Activated naive CD8-positive, alpha-beta T cell treated with anti-CD3 and anti-CD28 coated beads for 36 hours (primary cell): Measurements from ENCODE around the gene ERICH4. TPM values are rescaled to one million over a fixed set of nuclear protein-coding genes. Genes with fewer than 3 reads are reported as not detected.
"Not testable (repeated sequence)": the region's sequence is repeated elsewhere in the genome, so short reads cannot be mapped to it uniquely, and the experiment has no call there.

Experiments
- DNase-seq: peaks from one replicate; pipeline ENCODE4 v3.0.0; 2021
- H3K27ac Mint-ChIP-seq: one replicate; pipeline ENCODE4 v1.8.0; 2022; ENCODE audit warnings: mild to moderate bottlenecking, moderate library complexity, mixed read lengths
- H3K27me3 Mint-ChIP-seq: one replicate; pipeline ENCODE4 v1.8.0; 2022; ENCODE audit warnings: mild to moderate bottlenecking, mixed read lengths
- H3K36me3 Mint-ChIP-seq: one replicate; pipeline ENCODE4 v1.8.0; 2021; ENCODE audit warnings: mild to moderate bottlenecking, mixed read lengths
- H3K4me1 Mint-ChIP-seq: one replicate; pipeline ENCODE4 v1.8.0; 2021; ENCODE audit warnings: mixed read lengths
- H3K4me3 Mint-ChIP-seq: one replicate; pipeline ENCODE4 v1.8.0; 2022; ENCODE audit warnings: mild to moderate bottlenecking, moderate library complexity, mixed read lengths
- H3K9me3 Mint-ChIP-seq: one replicate; pipeline ENCODE4 v1.8.0; 2022; ENCODE audit warnings: mixed read lengths
- total RNA-seq, 2 experiments: library from RNA; stranded (reverse); gene quantifications; one replicate each; pipeline ENCODE4 v1.2.3, GENCODE V29; 2021

Gene ERICH4
- total RNA-seq, 2 experiments from 2014 or later, result not detected

DNA sequence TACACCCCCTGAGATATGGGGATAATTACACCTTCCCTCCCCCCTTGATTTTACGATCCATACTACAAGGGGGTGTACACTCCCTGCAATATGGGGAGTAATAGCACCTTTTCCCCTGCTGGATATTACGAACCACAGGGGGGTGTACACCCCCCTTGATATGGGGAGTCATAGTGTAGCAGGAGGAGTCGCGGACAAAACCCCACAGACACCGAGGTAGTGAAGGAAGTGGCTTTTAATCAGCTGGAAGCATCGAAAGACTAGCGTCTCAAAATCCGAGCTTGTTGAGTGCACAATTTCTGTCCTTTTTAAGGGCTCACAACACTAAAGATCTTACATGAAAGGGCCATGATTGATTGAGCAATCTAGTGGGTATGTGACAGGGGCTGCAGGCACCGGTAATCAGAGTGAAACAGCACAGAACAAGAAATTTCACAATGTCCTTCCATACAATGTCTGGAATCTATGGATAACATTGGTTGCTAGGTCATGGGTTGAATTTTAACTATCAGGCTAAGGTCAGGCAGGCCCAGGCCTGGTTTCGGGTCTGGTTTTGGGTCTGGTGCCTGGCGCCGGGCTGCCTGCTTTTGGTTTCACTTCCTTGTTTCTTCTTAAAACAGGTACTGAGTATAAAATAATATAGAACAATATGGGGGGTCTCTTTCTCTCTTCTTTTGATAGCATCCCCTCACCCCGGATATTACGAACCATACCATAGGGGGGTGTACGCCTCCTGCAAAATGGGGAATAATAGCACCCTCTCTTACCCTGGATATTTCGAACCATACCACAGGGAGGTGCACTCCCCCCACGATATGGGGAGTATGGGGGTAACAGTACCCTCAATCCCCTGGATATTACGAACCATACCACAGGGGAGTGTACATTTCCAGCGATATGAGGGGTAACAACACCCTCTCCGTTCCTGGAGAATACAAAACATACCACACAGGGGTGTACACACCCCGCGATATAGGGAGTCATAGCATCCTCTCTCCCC is 20.6 kb downstream of the ERICH4 start:
- H3K27ac Mint-ChIP-seq, H3K36me3 Mint-ChIP-seq, H3K9me3 Mint-ChIP-seq, H3K4me1 Mint-ChIP-seq, DNase-seq, H3K4me3 Mint-ChIP-seq: not testable (repeated sequence)
- peaks cover 48% of the 10 kb centered on the region for H3K27me3 Mint-ChIP-seq

DNA sequence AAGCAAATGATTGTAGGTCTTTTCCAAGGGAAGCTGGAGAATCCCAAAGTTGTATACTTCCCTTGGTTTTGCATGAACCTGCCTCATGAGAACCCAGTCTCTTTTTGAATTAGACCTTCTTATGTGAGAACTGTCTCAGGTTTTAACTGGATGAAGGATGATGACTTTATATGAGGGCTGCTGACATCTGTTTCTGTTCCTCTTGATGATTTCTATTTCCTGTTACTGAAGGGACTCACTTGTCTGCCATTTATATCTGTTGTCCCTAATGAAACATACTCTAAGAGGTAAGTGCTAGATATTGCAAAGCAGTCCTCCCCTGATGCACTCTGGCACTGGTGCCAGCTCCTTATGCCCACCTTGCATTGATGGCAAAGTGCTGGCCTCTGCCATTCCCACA is 33.6 kb downstream of the ERICH4 start:
- H3K4me3 Mint-ChIP-seq, result no peak overlapping the region
- H3K27me3 Mint-ChIP-seq, result peaks cover 37% of the 10 kb centered on the region
- H3K9me3 Mint-ChIP-seq, result peaks cover 3% of the 10 kb centered on the region
- DNase-seq, result no peak
- no peaks in the 10 kb centered on the region for H3K4me1 Mint-ChIP-seq
- no peaks in the 10 kb centered on the region for H3K36me3 Mint-ChIP-seq
- H3K27ac Mint-ChIP-seq, result no peak overlapping the region

DNA sequence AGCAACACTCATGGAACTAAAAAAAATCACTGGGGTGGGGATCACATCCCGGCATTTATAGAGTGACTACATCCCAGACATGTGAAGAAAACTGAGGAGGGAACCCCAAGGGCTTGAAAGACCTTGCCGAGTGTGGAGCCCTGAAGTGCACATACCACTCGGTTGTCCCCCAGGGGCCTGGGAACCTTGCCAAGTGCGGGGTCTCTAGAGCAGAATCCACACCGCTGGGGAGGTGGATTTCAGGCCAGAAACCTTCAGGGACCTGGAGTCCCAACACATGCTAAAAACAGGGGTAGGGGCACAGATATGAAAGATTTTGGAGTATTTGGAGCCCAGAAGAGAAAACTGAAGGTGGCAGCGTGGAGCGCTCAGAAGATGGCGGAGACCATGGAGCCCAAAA is 35.2 kb downstream of the ERICH4 start:
- DNase-seq, result no peak
- H3K4me3 Mint-ChIP-seq, result no peak overlapping the region
- no peaks in the 10 kb centered on the region for H3K4me1 Mint-ChIP-seq
- H3K27ac Mint-ChIP-seq, result no peak overlapping the region
- H3K27me3 Mint-ChIP-seq, result peaks cover 33% of the 10 kb centered on the region
- no peaks in the 10 kb centered on the region for H3K9me3 Mint-ChIP-seq
- no peaks in the 10 kb centered on the region for H3K36me3 Mint-ChIP-seq

DNA sequence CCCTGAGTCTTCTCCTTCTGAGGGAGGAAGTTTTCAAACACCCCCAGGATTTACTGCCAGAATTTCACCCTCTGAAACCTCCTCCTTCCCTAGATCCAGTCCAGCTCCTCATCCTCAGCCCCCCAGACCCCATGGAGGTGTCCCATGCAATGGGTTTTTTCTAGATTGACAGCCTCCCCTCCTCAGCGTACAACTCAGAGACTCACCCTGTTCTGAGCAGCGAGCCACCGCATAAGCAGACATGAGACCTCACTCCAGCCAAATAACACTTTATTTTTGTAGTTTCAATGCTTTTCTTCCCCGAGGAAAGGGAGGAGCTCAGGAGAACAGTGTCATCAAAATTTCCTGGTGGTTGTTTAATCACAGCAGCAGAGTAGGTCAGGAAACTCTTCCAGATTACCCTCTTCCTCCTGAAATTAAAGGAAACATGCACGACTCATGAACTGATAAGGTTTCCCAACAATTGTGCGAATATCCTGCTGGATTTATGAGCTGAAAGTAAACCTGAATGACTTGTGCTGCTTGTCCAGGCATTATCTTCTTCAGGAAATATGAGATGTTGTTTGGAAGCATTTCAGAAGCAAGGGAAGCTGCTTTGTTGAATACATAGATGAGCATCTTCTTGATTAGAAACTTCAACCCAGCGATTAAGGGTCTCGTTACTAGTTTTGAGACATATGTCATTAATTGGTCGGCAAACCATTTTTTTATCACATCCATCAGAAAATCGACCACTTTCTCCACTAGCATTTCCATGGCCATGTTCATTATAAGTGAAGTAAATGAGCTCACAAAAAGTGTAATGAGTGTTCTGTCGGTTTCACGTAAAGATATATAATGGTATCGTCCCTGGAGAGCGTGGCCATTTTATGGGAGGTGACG is 36.2 kb downstream of the ERICH4 start:
- H3K27ac Mint-ChIP-seq, result no peak overlapping the region
- H3K27me3 Mint-ChIP-seq, result peaks cover 34% of the 10 kb centered on the region
- no peak overlapping the region for H3K4me3 Mint-ChIP-seq
- H3K4me1 Mint-ChIP-seq, result no peaks in the 10 kb centered on the region
- no peaks in the 10 kb centered on the region for H3K9me3 Mint-ChIP-seq
- H3K36me3 Mint-ChIP-seq, result no peaks in the 10 kb centered on the region
- no peak for DNase-seq

DNA sequence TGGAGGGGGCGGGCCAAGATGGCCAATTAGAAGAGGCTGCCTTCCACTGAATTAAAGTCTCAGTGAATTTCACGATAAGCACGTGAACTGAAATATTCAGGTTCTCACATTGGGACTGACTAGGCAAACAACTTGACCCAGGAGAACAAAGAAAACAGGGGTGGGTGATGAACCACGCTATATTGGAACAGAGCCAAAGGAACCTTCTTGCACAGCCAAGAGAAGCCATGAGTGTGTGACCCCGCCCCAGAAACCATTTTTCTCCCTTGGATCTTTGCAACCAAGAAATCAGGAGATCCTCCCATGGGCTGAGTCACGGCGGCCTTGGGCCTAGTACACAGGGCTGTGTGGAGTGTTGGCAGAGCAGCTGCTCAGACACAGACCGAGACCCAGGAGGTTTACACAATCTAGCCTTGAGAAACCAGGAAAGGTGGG is 36.8 kb downstream of the ERICH4 start:
- Mint-ChIP-seq H3K4me3 (no peak overlapping the region), H3K27me3 (peaks cover 34% of the 10 kb centered on the region), H3K36me3 (no peaks in the 10 kb centered on the region), H3K9me3 (no peaks in the 10 kb centered on the region), H3K27ac (no peak overlapping the region), H3K4me1 (no peaks in the 10 kb centered on the region)
- no peak for DNase-seq

DNA sequence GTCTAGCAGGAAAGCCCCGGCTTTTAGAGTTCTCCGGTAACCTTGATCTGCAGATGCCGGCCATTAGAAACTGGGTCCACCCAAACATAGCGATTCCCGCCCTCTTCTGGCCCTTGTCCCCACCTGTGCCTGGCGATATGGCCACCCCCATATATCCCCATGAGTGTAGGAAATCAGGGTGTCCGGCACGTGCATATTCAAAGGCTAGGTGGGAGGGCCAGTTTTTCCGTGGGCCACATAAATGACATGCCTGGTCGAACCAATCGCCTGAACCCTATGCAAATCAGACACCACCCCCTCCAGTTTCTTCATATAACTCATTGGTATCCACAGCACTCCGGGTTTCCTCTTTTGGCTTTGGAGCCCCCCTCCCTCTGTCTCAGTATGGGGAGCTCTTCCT is 37.4 kb downstream of the ERICH4 start:
- no peak overlapping the region for H3K27ac Mint-ChIP-seq
- DNase-seq, result no peak
- H3K9me3 Mint-ChIP-seq, result no peaks in the 10 kb centered on the region
- H3K36me3 Mint-ChIP-seq, result no peaks in the 10 kb centered on the region
- H3K4me1 Mint-ChIP-seq, result no peaks in the 10 kb centered on the region
- peaks cover 38% of the 10 kb centered on the region for H3K27me3 Mint-ChIP-seq
- no peak overlapping the region for H3K4me3 Mint-ChIP-seq

DNA sequence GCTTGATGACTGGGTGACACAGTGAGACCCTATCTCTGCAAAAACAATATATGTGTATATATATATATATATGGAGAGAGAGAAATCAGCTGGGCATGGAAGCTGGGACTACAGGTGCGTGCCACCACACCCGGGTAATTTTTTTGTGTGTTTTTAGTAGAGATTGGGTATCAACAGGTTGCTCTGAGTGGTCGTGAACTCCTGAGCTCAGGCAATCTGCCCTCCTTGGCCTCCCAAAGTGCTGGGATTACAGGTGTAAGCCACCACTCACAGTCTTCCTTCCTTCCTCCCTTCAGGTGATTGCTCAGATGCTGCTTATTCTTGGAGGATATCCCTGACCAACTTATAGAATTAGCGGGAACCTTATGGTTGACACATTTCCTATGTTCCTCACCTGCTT is 41.9 kb downstream of the ERICH4 start:
- Mint-ChIP-seq H3K9me3 (peaks cover 4% of the 10 kb centered on the region), H3K4me1 (no peaks in the 10 kb centered on the region), H3K27ac (no peak overlapping the region), H3K4me3 (no peak overlapping the region), H3K27me3 (peaks cover 56% of the 10 kb centered on the region), H3K36me3 (peaks cover 3% of the 10 kb centered on the region)
- no peak for DNase-seq

DNA sequence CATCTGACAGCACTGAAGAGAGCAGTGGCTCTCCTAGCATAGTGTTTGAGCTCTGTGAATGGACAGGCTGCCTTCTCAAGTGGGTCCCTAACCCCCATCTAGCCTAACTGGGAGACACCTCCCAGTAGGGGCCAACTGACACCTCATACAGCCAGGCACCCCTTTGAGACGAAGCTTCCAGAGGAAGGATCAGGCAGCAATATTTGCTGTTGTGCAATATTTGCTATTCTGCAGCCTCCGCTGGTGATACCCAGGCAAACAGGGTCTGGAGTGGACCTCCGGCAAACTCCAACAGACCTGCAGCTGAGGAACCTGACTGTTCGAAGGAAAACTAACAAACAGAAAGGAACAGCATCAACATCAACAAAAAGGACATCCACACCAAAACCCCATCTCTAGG is 44.0 kb downstream of the ERICH4 start:
- H3K4me1 Mint-ChIP-seq, DNase-seq, H3K9me3 Mint-ChIP-seq, H3K4me3 Mint-ChIP-seq, H3K36me3 Mint-ChIP-seq, H3K27ac Mint-ChIP-seq: not testable (repeated sequence)
- peaks cover 42% of the 10 kb centered on the region for H3K27me3 Mint-ChIP-seq

DNA sequence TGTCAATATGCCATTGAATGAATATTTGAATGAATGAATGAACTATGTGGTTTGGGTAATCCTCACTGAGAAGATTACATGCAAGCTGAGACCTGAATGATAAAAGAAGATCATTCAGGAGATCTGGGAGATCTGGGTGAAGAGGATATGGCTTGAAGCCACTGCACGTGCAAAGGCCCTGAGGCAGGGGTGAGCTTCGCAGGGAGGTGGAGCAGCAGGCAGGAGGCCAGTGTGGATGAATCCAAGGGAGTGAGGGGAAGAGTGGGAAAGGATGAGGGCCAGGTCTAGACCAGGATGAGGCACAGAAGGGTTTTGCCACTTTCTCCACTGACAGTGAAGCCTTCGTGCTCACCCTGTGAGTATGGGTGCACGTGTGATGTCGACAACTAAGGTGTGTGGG is 49.9 kb downstream of the ERICH4 start:
- Mint-ChIP-seq H3K4me1 (no peaks in the 10 kb centered on the region), H3K9me3 (peaks cover 2% of the 10 kb centered on the region), H3K27me3 (peaks cover 7% of the 10 kb centered on the region), H3K36me3 (no peaks in the 10 kb centered on the region), H3K27ac (no peak overlapping the region), H3K4me3 (no peak overlapping the region)
- DNase-seq, result no peak

Other genes with a start within 250 kb of the ERICH4 start
- under 1 TPM; 0.27 to 0.32 TPM for gene CYP2S1, start 249.9 kb upstream of the ERICH4 start, total RNA-seq
- under 1 TPM; 0.41 to 0.42 TPM for gene AXL, start 223.9 kb upstream of the ERICH4 start, total RNA-seq
- gene HNRNPUL1, start 178.8 kb upstream of the ERICH4 start, total RNA-seq, result 100 to 1,000 TPM; 255 to 259 TPM
- 10 to 100 TPM; 19.1 to 20.5 TPM for gene CCDC97, start 133.0 kb upstream of the ERICH4 start, total RNA-seq
- 100 to 1,000 TPM; 152 to 154 TPM for gene TGFB1, start 89.2 kb upstream of the ERICH4 start, total RNA-seq
- 1 to 10 TPM; 6.4 to 8.1 TPM for gene B9D2, start 79.0 kb upstream of the ERICH4 start, total RNA-seq
- gene TMEM91, start 66.6 kb upstream of the ERICH4 start, total RNA-seq, result 1 to 10 TPM; 4.0 to 4.5 TPM
- gene EXOSC5, start 45.8 kb upstream of the ERICH4 start, total RNA-seq, result 10 to 100 TPM; 43.5 to 44.6 TPM
- gene BCKDHA, start 45.3 kb upstream of the ERICH4 start, total RNA-seq, result 10 to 100 TPM; 21.3 to 28.0 TPM
- under 1 TPM; 0.10 to 0.48 TPM for gene B3GNT8, start 15.8 kb upstream of the ERICH4 start, total RNA-seq
- gene DMAC2, start 3.2 kb upstream of the ERICH4 start, total RNA-seq, result 10 to 100 TPM; 54.5 to 63.0 TPM
- gene CEACAM21, start 133.0 kb downstream of the ERICH4 start, total RNA-seq, result 10 to 100 TPM; 36.5 to 37.5 TPM
- gene CEACAM4, start 183.9 kb downstream of the ERICH4 start, total RNA-seq, result not detected
- not detected for gene CEACAM7, start 245.1 kb downstream of the ERICH4 start, total RNA-seq